NCI-H510A treated with DMSO at 0.1 percent for 48 hours (cell line): ENCODE results near the gene SOX13.

ENCODE experiments used
- DNase-seq: peaks from one replicate; lab custom pipeline; 2025; lab: John Stamatoyannopoulos, UW

Gene SOX13

DNA sequence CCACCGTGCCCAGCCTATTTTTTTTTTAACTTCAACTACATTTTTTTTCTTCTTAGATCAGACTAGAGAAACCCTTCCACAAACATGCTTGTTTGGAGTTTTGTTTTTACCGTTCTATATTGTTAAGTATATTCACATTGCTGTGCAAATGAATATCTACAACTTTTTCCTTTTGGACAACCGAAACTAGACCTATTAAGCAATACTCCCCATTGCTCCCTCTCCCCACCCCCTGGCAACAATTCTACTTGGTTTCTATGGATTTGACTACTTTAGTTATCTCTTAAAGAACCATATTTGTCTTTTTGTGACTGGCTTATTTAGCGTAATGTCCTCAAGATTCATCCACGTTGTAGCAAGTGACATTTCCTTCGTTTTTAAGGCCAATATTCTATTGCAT, 59.8 kb downstream of the SOX13 start:
- no peak for DNase-seq

DNA sequence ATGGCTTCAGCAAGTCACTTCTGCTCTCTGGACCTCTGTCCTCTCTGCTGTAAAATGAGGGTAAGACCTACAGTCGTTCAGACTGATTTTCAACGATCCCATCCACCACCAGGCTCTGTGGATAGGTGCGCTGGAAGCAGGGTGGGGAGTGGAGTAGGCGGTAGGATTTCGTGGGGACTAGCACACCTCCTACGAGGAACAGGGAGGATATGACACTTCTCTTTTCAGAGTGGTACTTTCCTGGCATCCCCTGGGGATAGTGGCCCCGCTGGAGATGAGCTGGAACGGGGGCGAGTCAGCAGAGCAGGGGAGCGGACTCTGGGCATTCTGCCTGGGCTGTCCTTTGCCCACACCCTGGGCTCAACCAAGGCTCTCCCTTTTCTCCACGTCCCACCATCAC, 61.2 kb downstream of the SOX13 start:
- no peak for DNase-seq

GRCh38 chr1:204136814-204137213, 63.9 kb downstream of the SOX13 start:
- no peak for DNase-seq

DNA sequence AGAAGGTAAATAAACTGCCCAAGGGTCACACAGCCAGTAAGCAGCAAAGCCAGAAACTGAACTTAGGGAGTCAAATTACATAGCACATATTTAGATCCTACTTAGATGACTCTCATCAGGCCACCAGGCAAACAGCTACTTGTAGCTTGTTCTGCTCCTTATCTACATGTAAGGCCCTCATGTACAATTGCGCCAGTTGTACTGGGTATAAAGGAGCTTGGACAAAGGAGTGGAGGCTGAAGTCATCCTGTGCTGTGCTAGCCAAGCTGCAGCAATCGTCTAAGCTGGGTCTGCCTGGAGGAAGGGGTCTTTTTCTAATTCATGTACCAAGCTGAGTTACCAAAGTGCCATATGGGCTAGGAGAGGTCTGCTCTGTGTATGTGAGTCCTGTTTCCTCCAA, 66.2 kb downstream of the SOX13 start:
- DNase-seq = no peak

- no peak for DNase-seq
These were observed 67.0 kb downstream of the SOX13 start for GRCh38 chr1:204139952-204140351.

- DNase-seq = no peak
These were observed 68.2 kb downstream of the SOX13 start for GRCh38 chr1:204141131-204141530.

GRCh38 chr1:204142032-204142974, 69.4 kb downstream of the SOX13 start:
- no peak for DNase-seq

DNA sequence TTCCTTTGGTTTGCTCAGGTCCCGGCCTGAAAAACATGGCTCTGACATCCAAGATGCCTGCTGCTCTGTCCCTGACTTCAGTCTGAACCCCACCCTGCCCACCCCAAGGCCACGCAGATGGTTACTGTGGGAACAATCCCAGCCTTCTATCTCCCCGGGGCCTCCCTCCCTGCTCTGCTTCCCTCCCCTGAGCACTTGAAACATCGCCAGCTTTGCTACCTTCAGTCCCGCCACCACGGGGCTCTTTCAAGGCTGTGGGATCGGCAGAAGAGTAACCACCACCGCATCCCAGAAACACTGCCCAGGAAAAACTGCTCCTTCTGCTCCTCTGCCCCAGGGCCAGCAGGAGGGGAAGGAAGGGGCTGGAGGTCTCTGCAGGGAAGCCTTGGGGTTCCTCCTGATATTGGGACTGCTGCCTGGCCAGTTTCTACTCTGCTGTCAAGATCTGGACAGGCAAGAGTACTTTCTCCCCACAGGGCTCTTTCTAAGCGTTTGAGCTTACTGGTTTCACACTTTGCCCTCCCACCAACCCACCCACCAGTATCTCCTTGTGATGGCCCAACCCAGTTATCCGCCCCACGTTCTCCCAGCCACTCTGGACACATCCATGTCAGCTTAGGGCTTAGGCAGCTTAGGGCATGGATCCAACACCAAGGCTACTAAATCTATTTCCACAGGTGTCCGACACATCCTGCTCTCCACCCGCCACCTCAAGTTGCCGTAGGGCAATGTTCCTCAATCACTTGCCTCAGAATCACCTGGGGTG, 70.5 kb downstream of the SOX13 start:
- DNase-seq = no peak

DNA sequence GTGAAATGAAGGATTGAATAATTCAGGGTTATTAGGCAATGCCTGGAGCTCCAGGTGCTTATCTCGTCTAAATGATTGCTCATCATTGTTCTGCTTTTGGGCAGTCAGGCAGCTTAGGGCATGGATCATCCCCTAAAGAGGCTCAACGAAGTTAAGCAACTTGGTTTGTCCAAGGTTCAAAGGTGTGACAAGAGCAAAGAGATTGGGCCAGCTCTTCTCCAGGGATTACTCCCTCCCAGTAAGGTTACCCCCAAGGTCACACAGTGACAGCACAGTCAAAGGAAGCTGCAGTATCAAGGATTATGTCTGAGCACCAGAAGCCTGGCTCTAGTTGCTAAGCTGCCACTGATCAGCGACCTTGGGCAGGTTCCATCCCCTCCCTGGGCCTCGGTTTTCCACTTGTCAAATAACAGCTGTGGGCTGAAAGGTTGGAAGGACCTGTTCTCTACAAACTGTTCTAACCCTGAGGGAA, 72.2 kb downstream of the SOX13 start:
- DNase-seq = no peak

DNA sequence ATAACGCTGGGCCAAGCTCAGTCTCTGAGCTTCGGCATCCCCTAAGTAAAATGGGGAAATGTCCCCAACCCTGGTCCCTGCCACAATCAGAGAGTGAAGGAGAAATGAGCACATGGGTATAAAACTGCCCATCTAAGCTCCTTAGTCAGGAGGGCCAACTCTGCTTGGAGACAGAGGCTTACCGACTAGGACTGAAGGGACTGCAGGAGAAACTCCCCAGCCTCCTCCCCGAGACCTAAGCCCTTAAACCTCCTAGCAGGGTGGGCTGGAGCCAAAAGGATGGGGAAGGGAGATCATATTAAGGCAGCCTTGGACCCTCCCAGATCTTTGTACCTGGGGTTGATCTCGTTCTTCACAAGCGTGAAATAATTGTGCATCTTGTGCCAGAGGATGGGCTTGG, 73.4 kb downstream of the SOX13 start:
- DNase-seq = no peak

GRCh38 chr1:204146965-204147364, 74.0 kb downstream of the SOX13 start:
- DNase-seq = no peak

GRCh38 chr1:204147406-204148383, 74.8 kb downstream of the SOX13 start:
- DNase-seq = no peak

- DNase-seq = peak; percentile 11
These were observed 76.2 kb downstream of the SOX13 start for GRCh38 chr1:204149107-204149506.

DNA sequence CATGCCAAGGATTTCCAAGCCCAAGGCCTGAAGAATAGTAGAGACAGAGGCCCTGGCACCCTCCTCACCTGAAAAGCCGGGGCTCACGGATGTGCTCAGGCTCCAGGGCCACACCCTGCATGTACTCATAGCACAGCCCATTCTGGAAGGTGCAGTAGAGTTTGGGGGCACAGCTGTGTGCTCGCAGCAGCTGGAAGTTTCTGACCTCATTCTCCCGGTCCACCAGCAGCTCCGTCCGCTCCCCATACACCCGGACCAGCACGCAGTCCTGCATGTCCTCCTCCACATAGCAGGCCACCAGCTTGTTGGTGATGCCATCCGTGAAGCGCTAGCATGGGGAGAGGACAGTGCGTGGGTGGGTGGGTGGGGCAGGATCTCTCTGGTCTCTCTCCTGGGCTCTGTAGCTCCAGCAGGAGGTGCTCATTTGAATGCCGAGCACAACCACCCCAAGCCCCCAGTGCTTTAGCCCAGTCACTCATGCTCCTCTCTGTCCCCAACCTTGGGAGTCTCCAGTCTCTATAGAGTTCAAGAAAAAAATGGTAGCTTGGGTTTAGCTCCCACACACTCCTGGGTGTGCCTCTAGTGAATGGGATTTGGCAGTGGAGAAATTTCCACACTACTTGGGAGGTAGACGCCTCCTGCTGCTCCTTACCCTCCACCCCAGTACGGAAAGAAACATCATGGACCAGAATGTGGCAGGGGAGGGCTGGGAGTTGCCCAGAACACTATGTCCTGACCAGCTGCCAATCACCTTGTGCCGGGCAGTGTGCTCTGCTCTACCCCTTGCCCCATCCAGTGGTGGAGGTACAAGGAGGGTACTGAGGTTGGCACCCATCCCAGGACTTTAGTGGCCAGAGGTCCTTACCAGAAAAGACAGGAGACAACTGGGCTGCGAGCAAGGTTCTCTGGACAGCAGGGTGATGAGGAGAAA, 77.0 kb downstream of the SOX13 start:
- no peak for DNase-seq

- DNase-seq = no peak
These were observed 78.0 kb downstream of the SOX13 start for GRCh38 chr1:204150702-204151551.

DNA sequence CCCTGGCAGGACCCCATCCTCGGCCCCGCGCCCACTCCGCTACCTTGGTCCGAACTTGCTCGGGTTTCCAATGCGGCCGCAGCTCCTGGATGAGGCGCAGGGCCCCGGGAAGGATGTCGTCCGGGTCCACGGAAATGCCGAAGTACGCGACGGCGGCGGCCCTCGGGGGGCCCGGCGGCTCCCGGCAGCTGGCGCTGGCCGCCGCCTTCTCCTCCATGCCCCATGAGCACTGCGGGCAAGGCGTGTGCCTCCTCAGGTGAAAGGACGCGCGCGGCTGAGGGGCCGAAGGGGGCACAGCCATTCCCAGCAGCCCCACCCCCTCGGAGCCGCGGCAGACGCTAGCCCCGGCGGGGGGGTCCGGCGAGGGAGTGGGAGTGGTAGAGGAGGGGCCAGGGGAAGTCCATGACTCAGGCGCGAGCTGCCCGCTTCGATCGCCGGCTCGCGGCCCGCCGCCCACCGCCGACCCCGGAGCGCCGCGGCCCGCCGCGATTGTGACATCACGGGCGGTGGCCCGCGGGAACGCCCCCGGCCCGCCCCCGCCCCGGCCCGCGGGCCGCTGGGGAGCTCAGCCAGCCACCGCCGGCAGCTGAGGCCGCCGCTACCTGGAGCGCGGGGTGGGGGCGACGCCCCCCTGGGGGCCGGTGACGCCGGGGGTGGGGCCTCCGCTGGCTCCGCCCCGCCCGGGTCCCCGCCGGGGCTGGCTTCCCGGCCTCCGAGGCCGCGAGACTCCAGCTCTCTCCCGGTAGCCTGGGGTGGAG, 78.8 kb downstream of the SOX13 start, which contains the start of gene ETNK2:
ETNK2 (minus strand) TSS at position 493 of the 758 bp plus-strand sequence; CDS start at position 301, 192 bp downstream.
- peak; percentile 46 for DNase-seq

GRCh38 chr1:204152310-204153044, 79.6 kb downstream of the SOX13 start:
- DNase-seq = no peak

- DNase-seq = no peak
These were observed 80.8 kb downstream of the SOX13 start for GRCh38 chr1:204153667-204154066.
